NCI-H2196 (cell line): ENCODE measurements around the gene NAPA.

Source experiments
- DNase-seq: peaks from one replicate; lab custom pipeline; 2025; ENCODE audit not compliant: unreplicated experiment; lab: John Stamatoyannopoulos, UW

Gene NAPA

DNA sequence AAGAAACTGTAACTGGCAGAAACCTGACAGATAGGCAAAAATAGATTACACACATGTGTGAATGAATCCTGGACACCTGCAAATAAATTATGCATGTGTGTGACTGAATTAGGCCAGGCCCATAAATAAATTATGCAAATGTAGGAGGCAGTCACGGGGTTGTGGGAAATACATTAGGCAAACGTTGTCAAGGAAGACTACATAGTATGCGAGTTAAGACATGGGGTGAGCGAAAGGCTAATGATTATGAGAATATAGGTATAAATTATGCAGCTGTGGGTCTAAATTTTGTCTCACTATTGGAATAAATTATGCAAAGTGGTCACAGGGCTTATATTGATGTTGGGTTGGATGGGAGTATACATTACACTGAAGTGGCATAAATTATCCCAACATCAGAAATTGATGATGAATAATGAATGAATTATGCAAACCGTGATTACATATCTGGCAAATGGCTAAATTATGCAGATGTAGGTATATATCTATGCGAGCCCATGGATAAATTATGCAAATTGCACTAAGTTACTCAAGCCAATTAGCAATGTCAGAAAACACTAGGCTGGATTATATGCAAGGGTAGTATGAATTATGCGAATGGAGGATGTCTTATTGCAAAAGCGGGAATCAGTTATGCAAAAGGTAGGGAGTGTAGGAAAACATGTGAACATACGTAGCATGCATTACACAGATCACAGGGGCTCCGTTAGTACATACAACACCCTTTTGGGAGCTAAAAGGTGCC, 50.0 kb downstream of the NAPA start:
- no peak for DNase-seq

DNA sequence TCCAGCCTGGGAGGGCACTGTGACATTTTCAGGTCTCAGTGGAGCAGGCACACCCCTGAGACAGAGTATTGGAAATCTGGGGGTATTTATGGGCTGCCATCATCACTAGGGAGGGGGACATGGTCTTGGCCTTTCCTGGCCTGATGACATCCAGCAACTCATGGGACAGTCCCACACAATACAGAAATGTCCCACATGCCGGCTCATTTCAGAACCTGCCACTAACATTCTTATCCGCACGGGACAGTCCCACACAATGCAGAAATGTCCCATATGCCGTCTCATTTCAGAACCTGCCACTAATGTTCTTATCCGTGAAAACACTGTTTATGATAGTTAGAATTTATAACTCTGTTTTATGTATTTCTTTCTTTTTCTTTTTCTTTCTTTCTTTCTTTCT, 53.0 kb downstream of the NAPA start:
- DNase-seq, result no peak

DNA sequence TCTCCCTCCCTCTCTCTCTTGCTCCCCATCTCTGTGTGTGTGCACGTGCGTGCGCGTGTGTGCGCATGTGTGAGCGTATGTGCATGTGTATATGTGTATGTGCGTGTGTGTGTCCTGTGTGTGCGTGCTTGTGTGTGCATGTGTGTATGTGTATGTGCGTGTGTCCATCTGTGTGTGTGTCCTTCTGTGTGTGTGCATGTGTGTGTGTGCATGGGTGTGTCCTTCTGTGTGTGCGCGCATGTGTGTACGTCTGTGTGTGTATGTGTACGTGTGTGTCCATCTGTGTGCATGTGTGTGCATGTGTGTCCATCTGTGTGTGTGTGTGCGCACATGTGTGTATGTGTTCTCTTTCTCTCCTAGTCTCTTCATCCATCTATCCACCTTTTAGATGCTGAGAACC, 55.4 kb downstream of the NAPA start:
- no peak for DNase-seq

DNA sequence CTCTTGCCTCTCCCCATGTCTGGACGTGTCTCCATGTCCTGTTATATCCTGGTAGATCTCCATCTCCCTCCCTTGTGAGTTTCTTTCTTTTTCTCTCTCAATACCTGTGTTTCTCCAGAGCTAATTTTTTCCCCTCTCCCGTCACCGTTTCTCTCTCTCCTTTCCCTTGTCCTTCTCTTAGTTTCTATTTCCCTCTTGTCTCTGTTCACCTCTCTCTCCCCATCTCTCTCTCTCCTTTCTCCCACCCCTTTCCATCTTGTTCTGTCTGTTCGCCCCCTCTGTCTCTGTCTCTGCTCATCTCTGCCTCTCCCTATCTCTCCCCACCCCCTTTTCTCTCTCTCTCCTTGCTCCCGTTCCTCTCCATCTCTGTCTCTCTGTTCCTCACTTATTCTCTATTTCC, 56.2 kb downstream of the NAPA start:
- DNase-seq, result no peak

DNA sequence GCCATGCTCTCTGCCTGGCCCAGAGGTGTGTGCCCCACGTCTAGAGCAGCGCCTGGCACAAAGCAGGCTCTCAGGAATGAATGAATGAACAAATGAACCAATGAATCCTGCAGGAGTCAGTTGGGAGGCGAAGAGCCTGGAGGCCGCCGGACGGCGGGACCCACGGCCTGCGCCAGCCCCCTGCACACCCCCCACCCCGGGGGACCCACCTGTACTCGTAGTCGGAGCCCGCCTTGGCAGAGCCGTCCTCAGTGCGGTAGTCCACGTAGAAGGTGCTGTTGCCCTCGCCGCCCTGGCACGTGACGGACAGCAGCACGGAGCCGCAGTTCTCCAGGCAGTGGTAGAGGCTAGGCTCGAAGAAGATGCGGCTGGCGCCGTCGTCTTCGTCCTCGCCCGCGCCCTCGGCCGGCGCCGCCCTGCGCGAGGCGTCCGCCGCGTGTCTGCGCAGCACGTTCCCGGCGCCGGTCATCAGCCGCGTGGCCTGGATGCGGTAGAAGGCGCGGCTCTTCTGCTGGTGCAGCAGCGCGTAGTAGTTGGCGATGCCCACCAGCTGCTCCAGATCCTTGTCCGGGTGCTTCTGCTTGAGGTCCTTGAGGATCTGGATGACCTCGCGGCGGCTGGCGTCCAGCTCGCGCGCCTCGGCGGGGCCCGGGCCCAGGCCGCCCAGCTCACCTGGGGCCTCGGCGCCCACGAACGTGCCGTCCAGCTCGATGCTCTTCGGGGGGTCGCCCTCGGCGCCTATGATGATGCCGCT, 58.0 kb downstream of the NAPA start:
- no peak for DNase-seq

DNA sequence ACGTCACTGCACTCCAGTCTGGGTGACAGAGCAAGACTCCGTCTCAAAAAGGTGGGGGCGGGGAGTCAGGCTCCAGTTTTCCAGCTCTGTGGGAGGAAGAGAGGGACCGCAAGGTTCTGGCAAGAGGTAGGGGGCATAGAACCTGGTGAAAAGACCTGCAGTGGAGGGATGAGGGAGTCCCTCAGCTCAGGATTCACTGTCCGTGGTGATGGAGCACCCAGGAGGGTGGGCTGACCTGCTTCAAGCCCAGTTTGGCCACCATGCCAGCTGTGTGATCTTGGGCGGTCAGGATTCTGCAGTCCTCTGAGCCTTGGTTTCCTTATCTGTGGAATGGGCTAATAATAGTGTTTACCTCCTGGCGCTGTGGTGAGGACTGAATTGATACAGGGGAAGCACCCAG, 64.4 kb downstream of the NAPA start:
- no peak for DNase-seq

DNA sequence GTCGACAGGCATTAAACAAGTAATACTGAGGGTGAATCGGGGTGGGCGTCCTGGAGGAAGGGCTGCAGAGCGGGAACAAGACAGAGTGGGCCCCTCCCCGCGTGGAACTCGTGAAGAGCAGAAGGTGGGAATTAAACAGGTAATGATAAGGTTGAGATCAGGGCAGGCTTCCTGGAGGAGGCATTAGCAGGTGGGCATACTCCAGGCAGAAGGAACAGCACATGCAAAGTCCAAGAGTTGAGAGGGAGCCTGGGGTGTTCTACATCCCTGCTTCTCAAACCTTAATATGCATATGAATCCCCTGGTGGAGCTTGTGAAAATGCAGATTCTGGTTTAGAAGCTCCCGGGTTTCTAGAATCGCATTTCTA, 66.5 kb downstream of the NAPA start:
- DNase-seq, result no peak

DNA sequence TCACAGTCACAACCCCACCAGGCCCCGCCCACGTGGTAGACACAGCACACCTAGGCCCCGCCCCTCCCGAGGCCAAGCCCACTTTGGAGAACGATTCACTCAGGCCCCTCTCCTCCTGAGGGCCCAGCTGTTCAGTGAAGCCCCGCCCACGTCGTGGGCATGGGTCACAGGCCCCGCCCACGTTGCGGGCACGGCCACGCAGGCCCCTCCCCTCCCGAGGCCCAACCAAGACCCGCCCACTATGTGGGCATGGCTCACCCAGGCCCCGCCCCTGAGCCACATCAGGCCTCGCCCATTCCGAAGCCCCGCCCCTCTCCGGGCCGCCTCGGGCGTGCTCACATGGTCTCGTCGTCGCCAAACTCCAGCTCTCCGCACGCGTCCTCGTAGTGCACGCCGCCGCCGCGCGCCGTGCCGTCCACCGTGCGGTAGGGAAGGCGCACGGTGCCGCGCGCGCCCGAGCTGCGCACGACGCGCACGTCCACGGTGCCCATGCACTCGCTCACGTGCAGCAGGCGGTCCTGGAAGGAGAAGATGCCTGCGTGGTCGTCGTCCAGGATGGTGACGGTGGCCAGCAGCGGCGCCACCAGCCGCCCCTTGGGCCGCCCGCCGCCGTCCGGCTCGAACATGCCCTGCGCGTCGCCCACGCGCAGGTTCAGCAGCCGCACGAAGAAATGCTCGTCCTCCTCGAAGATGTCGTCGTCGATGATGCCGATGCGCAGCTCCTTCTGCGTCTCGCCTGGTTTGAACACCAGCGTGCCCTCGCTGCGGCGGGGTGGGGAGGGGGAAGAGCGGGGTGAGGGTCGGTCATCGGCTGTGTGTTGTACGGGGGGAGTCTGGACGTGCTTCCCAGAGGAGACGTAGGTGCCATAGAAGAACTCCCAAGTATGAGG, 67.1 kb downstream of the NAPA start:
- DNase-seq, result peak; percentile 24

DNA sequence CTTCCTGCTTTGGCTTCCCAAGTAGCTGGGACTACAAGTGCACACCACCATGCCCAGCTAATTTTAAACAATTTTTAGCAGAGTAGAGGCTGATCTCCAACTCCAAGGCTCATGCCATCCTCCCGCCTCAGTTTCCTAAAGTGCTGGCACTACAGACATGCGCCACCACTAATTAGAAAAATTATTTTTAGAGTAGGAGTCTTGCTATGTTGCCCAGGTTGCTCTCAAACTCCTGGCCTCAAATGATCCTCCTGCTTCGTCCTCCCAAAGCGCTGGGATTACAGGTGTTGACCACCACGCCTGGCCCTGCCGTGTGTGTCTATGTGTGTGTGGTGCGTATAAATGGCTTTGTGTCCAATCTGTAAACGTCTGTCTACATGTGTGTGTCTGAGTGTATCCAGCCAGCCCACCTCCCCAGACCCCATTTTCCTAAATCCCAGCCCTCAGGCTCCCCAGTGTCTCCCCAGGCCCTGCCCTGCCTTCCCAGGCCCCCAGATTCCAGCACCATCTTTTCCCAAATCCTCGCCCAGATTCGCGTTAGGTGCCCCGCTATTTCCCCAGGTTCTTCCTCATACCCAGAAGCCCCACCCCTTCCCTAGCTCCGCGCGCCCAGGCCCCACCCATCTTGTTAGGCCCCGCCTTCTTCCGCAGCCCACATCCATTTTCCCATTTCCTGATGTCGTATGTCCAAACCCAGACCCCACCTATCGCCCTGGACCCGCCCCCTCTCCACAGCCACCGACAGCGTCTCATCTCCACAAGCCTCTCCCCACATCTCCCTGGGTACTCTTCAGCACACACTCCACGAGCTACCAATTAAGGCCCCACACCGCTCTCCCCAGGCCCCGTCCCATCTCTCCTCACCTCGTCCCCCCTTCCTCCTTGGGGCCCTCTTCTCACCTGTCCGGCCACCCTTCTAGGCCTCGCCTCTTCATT, 68.1 kb downstream of the NAPA start:
- DNase-seq, result no peak

DNA sequence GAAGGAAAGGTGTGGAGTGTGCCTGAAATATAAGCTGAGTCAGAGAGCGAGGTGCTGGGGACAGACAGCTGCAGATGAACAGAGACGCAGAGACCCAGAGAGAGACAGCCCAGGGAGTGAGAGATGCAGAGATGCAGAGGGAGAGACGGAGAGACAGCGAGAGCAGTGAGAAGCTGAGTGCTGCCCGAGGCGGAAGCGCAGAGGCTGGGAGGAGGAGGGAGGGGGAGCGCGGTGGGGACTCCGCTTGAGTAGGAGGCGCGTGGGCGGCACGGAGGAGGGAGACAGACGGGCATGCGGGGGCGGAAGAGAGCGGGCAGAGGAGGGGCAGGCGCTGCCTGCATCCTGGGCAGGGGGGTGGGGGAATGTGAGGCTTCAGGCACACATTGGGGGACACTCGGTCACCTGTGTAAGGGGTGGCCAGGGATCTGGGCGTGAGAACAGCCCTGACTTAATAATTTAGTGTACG, 68.9 kb downstream of the NAPA start:
- DNase-seq, result no peak

DNA sequence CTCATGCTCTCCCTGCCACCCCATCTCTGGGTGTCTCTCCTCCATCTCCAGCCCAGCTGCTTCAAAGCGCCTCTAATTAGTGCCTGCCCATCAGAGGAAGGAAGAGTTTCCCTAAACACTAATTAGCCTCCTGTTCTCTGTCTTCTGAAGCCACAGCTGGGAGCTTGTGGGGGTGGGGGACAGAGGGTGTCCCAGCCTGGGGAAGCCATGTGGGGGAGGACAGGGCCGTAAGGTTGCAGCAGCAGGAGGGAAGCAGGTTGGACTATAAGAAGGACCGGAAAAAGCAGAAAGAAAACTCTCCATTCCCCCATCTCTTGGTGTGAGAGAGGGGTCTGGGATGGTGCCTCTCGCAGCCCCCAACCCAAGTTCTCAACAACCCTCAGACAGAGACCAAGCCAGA, 69.3 kb downstream of the NAPA start:
- no peak for DNase-seq

DNA sequence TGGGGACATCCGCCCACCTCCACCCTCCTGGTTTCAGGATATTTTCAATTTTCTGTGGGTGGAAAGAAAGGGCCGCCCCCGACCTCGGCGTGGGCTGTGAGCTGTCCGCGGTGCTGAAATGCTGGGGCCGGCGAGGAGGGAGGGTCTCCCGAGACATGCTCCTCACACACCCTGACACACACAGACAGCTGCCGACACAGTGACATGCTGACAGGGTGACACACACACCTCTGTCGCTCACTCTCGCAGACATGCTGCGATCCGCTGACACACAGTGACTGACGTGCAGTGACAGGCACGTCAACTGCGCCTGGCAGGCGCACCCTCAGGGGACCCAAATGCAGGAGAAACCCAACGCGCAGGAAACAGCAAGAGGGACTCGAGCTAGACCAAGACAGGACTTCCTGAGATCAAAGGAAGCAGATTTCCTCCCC, 70.5 kb downstream of the NAPA start:
- no peak for DNase-seq

DNA sequence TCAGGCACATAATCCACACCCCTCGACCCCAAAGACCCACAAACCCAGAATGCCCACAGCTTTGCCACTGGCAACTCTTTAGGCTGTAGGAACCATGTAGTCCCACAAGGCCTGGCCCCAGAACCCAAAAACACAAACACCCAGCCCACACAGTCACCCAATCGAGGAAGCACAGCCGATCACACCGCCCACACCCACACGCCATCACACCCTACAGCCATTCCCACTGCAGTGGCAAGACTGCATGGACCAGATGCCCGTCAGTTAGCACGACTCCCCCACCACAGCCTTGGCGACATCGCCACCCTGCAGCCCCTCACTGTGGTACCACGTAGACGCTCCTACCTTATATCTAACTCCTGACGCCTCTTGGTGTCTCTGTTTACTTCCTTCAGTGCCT, 71.5 kb downstream of the NAPA start:
- DNase-seq, result no peak

DNA sequence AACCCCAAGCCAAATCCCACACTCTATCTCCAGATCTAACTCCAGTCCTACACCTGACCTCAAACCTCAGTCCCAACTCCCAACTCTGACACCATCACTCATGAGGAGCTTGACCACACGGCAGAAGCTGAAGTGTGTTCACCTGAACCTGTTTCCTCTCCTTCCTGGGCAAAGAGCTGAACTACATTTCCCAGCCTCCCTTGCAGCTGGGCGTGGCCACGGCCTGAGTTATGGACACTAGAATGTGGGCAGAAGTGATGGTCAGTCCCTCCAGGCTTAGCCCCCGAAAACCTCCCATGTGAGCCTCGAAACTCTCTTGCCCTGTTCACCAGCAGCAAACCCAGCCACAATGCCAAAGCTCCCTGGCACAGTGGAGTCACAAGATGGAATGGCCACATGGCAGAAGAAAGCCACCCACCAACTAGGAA, 76.1 kb downstream of the NAPA start:
- DNase-seq, result peak; percentile 60
